Type B pancreatic cell (in vitro differentiated cells): ENCODE data around the gene MAST3. TPM values are rescaled to one million over a fixed set of nuclear protein-coding genes. Genes with fewer than 3 reads are reported as not detected.

Source experiments
- DNase-seq: peaks from one replicate; pipeline ENCODE4 v3.0.0; 2021; ENCODE audit warnings: mixed read lengths; ENCODE audit not compliant: unreplicated experiment; ENCODE audit errors: extremely low spot score
- H3K27ac Mint-ChIP-seq: 2 replicates; pipeline ENCODE4 v1.8.0; 2021; ENCODE audit warnings: mild to moderate bottlenecking, mixed read lengths
- H3K27me3 Mint-ChIP-seq: 2 replicates; pipeline ENCODE4 v1.8.0; 2021; ENCODE audit warnings: mixed read lengths
- H3K36me3 Mint-ChIP-seq: 2 replicates; pipeline ENCODE4 v1.8.0; 2021; ENCODE audit warnings: mixed read lengths
- H3K4me1 Mint-ChIP-seq: one replicate; pipeline ENCODE4 v1.8.0; 2021; ENCODE audit warnings: mixed read lengths; ENCODE audit not compliant: unreplicated experiment
- H3K4me3 Mint-ChIP-seq: 2 replicates; pipeline ENCODE4 v1.8.0; 2021; ENCODE audit warnings: mild to moderate bottlenecking, mixed read lengths
- H3K9me3 Mint-ChIP-seq: 2 replicates; pipeline ENCODE4 v1.8.0; 2021; ENCODE audit warnings: mixed read lengths
- CTCF ChIP-seq: fragments of 200-600 bp; sonication (generic); conservative IDR thresholded peaks from 2 replicates; pipeline ENCODE4 v1.5.0; 2021; ENCODE audit warnings: antibody characterized with exemption, mild to moderate bottlenecking
- total RNA-seq: library from RNA; stranded (reverse); gene quantifications from 2 replicates; pipeline ENCODE4 v1.2.1, GENCODE V29; 2021; ENCODE audit warnings: low replicate concordance

The MAST3 gene
- total RNA-seq, 1 donor from 2014 or later = 14.1 TPM

- Mint-ChIP-seq H3K4me1 (no peaks in the 10 kb centered on the region), H3K36me3 (no peaks in the 10 kb centered on the region), H3K27ac (no peak overlapping the region), H3K9me3 (no peaks in the 10 kb centered on the region), H3K4me3 (no peak overlapping the region), H3K27me3 (peaks cover 7% of the 10 kb centered on the region)
- no peak for TF ChIP-seq CTCF
- DNase-seq = no peak
These were observed 40.0 kb upstream of the MAST3 start for GRCh38 chr19:18057557-18057956.

GRCh38 chr19:18058208-18059009, 39.2 kb upstream of the MAST3 start:
- Mint-ChIP-seq H3K4me1 (no peaks in the 10 kb centered on the region), H3K9me3 (no peaks in the 10 kb centered on the region), H3K27ac (peak overlapping the region; percentile 29), H3K27me3 (peaks cover 6% of the 10 kb centered on the region), H3K36me3 (no peaks in the 10 kb centered on the region), H3K4me3 (peak overlapping the region; percentile 64)
- peak; percentile 97 for TF ChIP-seq CTCF
- DNase-seq = peak; percentile 89

DNA sequence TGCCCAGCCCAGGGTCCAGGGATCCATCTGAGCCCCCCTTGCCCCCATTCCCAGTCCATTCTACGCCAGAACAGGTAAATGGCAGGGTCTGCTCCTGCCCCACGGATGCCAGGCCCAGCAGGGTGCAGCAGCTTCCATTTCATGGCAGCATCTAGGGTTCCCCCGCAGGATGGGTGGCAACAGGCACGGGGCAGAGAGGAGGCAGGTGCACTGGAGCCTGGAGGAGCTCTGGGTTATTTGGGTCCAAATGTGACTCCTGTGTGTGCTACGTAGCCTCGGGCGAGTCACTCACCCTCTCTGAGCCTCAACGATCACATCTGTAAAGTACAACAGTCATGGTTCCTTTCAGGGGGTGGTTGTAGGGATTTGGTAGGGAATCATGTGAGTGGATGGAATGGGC, 38.3 kb upstream of the MAST3 start:
- H3K9me3 Mint-ChIP-seq = no peaks in the 10 kb centered on the region
- no peaks in the 10 kb centered on the region for H3K36me3 Mint-ChIP-seq
- no peak for TF ChIP-seq CTCF
- no peak overlapping the region for H3K27ac Mint-ChIP-seq
- no peaks in the 10 kb centered on the region for H3K4me1 Mint-ChIP-seq
- DNase-seq = no peak
- peaks cover 4% of the 10 kb centered on the region for H3K27me3 Mint-ChIP-seq
- H3K4me3 Mint-ChIP-seq = no peak overlapping the region

GRCh38 chr19:18059902-18060301, 37.7 kb upstream of the MAST3 start:
- Mint-ChIP-seq H3K4me1 (no peaks in the 10 kb centered on the region), H3K9me3 (no peaks in the 10 kb centered on the region), H3K36me3 (no peaks in the 10 kb centered on the region), H3K27ac (no peak overlapping the region), H3K27me3 (peaks cover 4% of the 10 kb centered on the region), H3K4me3 (no peak overlapping the region)
- TF ChIP-seq CTCF = no peak
- no peak for DNase-seq

GRCh38 chr19:18060472-18060871, 37.1 kb upstream of the MAST3 start:
- TF ChIP-seq CTCF = no peak
- H3K36me3 Mint-ChIP-seq = no peaks in the 10 kb centered on the region
- peaks cover 4% of the 10 kb centered on the region for H3K27me3 Mint-ChIP-seq

More at GRCh38 chr19:18060472-18060871, 37.1 kb upstream of the MAST3 start:
- DNase-seq = no peak
- H3K9me3 Mint-ChIP-seq = no peaks in the 10 kb centered on the region
- H3K4me1 Mint-ChIP-seq = no peaks in the 10 kb centered on the region
- no peak overlapping the region for H3K27ac Mint-ChIP-seq
- no peak overlapping the region for H3K4me3 Mint-ChIP-seq
